A549 treated with Mapracorat at 1 μM for 4 hours (cell line): ENCODE results near the gene RPP21. TPM values are rescaled to one million over a fixed set of nuclear protein-coding genes. Genes with fewer than 3 reads are reported as not detected.

Experiments
- total RNA-seq: library from RNA; stranded (reverse); fragments of 200-300 nt; extraction: Qiagen RNA extraction; gene quantifications from 5 replicates; pipeline ENCODE4 v1.2.3, GENCODE V29; 2022

The RPP21 gene
- total RNA-seq, result 57.8 to 79.3 TPM (median 66.5 TPM) in 5 replicates

GRCh38 chr6:30344868-30345671 lies at the start of gene RPP21:
TSS of gene RPP21 (plus strand) at chr6:30345156. CDS start at chr6:30345172, 16 bp downstream.

DNA sequence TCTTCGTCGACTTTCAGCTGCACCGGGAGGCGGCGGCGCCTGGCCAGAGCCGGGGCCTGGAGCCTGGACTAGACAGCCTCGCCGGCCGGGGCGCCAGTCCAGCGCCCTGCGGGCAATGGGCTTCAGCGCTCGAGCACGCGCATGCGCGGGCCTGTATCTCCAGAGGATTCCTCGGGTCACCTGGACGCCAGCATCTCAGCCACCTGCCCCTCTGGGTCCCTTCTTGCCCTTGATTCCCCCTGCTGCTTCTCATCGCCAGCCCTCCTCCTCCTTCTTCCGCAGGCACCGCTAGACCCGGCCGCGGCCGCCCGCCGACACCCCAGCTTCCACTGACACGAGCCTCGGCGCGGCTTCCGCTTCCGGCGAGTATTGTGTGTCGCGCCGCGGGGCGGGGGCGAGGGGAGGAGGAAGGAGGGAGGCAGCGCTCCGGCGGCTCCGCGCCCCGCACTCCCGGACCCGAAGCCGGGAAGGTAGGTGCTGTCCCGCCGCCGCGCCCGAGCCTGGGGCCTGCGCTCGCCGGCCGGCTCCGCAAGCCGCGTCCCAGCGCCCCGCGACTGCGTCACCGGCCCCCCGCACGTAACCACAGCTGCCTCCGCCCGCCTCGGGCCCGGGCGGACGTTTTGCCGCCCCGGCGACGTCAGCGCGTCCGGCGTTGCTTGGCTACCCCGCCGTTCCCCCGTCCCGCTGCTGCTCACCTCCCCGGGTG lies 18.3 kb upstream of the RPP21 start, which contains the start of gene TRIM39:
Gene TRIM39, plus strand, starts transcription at position 402 of the 706 bp plus-strand sequence. CDS start 2,391 bp downstream, outside the sequence.

Other genes with a start within 250 kb of the RPP21 start
- 0.48 to 1.3 TPM (median 0.82 TPM) in 5 replicates for gene TRIM31, start 232.1 kb upstream of the RPP21 start, total RNA-seq
- gene TRIM40, start 209.0 kb upstream of the RPP21 start, total RNA-seq, result not detected in 5 replicates
- gene TRIM10, start 183.9 kb upstream of the RPP21 start, total RNA-seq, result not detected in 5 replicates
- gene TRIM15, start 181.6 kb upstream of the RPP21 start, total RNA-seq, result not detected in 5 replicates
- gene TRIM26, start 131.8 kb upstream of the RPP21 start, total RNA-seq, result 24.5 to 27.3 TPM (median 26.9 TPM) in 5 replicates
- 6.7 to 8.5 TPM (median 7.2 TPM) in 5 replicates for gene TRIM39, start 18.2 kb upstream of the RPP21 start, total RNA-seq
- 56.4 to 67.3 TPM (median 59.7 TPM) in 5 replicates for gene HLA-E, start 144.4 kb downstream of the RPP21 start, total RNA-seq
- 28.7 to 34.3 TPM (median 33.2 TPM) in 5 replicates for gene GNL1, start 211.3 kb downstream of the RPP21 start, total RNA-seq
- 14.9 to 17.6 TPM (median 16.6 TPM) in 5 replicates for gene PRR3, start 212.1 kb downstream of the RPP21 start, total RNA-seq
- 46.8 to 55.1 TPM (median 50.0 TPM) in 5 replicates for gene ABCF1, start 226.3 kb downstream of the RPP21 start, total RNA-seq